HG02970 (cell line): ENCODE results near the gene SNRPB2.

Source experiments
- ATAC-seq: cut with Tn5 transposase; IDR thresholded peaks from one replicate; pipeline ENCODE4 v1.9.1; 2021; ENCODE audit warnings: mild to moderate bottlenecking, moderate library complexity, moderate number of reproducible peaks; ENCODE audit not compliant: unreplicated experiment, low FRiP score

SNRPB2 gene

GRCh38 chr20:16781496-16781895, 51.7 kb downstream of the SNRPB2 start:
- ATAC-seq, result no peak

GRCh38 chr20:16785226-16785625, 55.4 kb downstream of the SNRPB2 start:
- ATAC-seq, result no peak
